PFSK-1 (cell line): ENCODE results near the gene CUL9. TPM values are rescaled to one million over a fixed set of nuclear protein-coding genes. Genes with fewer than 3 reads are reported as not detected.

Source experiments
- FOXP2 ChIP-seq: optimal IDR thresholded peaks from 2 replicates; pipeline ENCODE3; 2011; ENCODE audit warnings: borderline replicate concordance, control low read depth, inconsistent platforms; ENCODE audit not compliant: insufficient read depth; ENCODE audit errors: extremely low read length, extremely low read depth
- POLR2AphosphoS5 ChIP-seq: IDR thresholded peaks from 2 replicates; pipeline ENCODE4 v1.6.1; 2012; ENCODE audit warnings: low read depth, mild to moderate bottlenecking, control low read depth, low read length, moderate library complexity
- SIN3A ChIP-seq: IDR thresholded peaks from 2 replicates; pipeline ENCODE4 v1.6.1; 2012; ENCODE audit warnings: mild to moderate bottlenecking, low read length, moderate library complexity, borderline replicate concordance; ENCODE audit not compliant: insufficient read depth
- TAF1 ChIP-seq: IDR thresholded peaks from 2 replicates; pipeline ENCODE4 v1.6.1; 2012; ENCODE audit warnings: low read length, control low read depth, borderline replicate concordance; ENCODE audit not compliant: insufficient read depth
- polyA plus RNA-seq: library from polyadenylated mRNA; unstranded; fragments of >200 nt; gene quantifications from one replicate; pipeline ENCODE4 v1.2.1, GENCODE V29; 2012; ENCODE audit warnings: low read depth, missing spikeins; ENCODE audit not compliant: insufficient read length
- TF ChIP-seq, protein P1 (sequence below), 2 experiments: IDR thresholded peaks; 2 replicates each; pipeline versions ENCODE4 v1.6.1 to v1.8.0; 2011 to 2012; ENCODE audit warnings: low read depth in 2 of 2, low read length in 2 of 2, control low read depth in 1 of 2, inconsistent platforms in 1 of 2, mild to moderate bottlenecking in 1 of 2, moderate library complexity in 1 of 2; ENCODE audit not compliant: insufficient read depth in 1 of 2

Gene CUL9
- polyA plus RNA-seq = 46.3 TPM

- TF ChIP-seq TAF1 (0 out of 2 replicates have a peak, but pooled peaks have one; percentile 36), FOXP2 (no peak), SIN3A (peak; percentile 72; the same call in 1 of the 2 replicates), POLR2AphosphoS5 (peak; percentile 92)
- TF ChIP-seq, protein P1, sequence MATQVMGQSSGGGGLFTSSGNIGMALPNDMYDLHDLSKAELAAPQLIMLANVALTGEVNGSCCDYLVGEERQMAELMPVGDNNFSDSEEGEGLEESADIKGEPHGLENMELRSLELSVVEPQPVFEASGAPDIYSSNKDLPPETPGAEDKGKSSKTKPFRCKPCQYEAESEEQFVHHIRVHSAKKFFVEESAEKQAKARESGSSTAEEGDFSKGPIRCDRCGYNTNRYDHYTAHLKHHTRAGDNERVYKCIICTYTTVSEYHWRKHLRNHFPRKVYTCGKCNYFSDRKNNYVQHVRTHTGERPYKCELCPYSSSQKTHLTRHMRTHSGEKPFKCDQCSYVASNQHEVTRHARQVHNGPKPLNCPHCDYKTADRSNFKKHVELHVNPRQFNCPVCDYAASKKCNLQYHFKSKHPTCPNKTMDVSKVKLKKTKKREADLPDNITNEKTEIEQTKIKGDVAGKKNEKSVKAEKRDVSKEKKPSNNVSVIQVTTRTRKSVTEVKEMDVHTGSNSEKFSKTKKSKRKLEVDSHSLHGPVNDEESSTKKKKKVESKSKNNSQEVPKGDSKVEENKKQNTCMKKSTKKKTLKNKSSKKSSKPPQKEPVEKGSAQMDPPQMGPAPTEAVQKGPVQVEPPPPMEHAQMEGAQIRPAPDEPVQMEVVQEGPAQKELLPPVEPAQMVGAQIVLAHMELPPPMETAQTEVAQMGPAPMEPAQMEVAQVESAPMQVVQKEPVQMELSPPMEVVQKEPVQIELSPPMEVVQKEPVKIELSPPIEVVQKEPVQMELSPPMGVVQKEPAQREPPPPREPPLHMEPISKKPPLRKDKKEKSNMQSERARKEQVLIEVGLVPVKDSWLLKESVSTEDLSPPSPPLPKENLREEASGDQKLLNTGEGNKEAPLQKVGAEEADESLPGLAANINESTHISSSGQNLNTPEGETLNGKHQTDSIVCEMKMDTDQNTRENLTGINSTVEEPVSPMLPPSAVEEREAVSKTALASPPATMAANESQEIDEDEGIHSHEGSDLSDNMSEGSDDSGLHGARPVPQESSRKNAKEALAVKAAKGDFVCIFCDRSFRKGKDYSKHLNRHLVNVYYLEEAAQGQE (IDR thresholded peaks at IDR 0.05; ENCODE audit: insufficient read depth in 1 of 2, low read depth in 2 of 2, low read length in 2 of 2) = no peak; a peak in 2 of 4 replicates
These were observed at the start of gene CUL9 for GRCh38 chr6:43181942-43182860. TSS of gene CUL9 (plus strand) at chr6:43182196. CDS start at chr6:43184311, 2,115 bp downstream.

DNA sequence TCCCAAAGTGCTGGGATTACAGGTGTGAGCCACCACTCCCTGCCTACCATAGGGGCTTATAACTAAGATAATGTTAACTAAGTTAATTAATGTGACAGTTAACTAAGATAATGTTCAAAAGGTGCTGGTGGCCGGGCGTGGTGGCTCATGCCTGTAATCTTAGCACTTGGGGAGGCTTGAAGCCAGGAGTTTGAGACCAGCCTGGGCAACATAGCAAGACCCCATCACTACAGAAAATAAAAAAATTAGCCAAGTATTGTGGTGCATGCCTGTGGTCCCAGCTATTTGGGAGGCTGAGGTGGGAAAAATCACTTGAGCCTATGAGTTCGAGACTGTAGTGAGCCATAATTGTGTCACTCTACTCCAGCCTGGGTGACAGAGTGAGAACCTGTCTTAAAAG lies 43.7 kb upstream of the CUL9 start:
- TF ChIP-seq SIN3A = no peak
- TF ChIP-seq, protein P1 (IDR thresholded peaks at IDR 0.05; ENCODE audit: insufficient read depth in 1 of 2, low read depth in 2 of 2, low read length in 2 of 2) = no peak
- no peak for TF ChIP-seq FOXP2
- TF ChIP-seq TAF1 = no peak
- no peak for TF ChIP-seq POLR2AphosphoS5

DNA sequence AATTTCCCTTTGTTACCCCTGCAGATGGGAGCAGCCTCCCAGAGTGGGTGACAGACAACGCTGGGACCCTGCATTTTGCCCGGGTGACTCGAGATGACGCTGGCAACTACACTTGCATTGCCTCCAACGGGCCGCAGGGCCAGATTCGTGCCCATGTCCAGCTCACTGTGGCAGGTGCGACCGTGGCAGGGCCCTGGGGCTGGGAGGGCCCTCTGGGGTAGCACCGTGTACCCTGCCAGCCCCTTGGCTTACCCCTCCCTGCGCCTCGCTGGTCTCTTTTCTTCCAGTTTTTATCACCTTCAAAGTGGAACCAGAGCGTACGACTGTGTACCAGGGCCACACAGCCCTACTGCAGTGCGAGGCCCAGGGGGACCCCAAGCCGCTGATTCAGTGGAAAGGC lies 40.4 kb upstream of the CUL9 start:
- TF ChIP-seq TAF1 = no peak
- no peak for TF ChIP-seq POLR2AphosphoS5
- TF ChIP-seq SIN3A = no peak
- TF ChIP-seq, protein P1 (IDR thresholded peaks at IDR 0.05; ENCODE audit: insufficient read depth in 1 of 2, low read depth in 2 of 2, low read length in 2 of 2) = no peak
- no peak for TF ChIP-seq FOXP2

DNA sequence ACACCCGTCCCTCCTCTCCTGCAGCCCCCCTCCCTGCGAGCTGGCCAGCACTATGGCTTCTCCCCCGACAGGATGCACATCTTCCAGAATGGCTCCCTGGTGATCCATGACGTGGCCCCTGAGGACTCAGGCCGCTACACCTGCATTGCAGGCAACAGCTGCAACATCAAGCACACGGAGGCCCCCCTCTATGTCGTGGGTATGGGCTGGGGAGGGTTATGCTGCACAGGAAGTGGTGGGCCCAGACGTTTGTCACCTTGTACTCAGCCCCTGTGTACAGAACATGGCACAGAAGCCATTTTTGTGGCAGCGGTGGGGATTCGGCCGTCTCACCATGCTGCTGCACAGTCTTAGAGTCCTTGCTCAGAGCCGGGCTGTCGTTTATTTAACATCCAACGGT lies 39.9 kb upstream of the CUL9 start:
- TF ChIP-seq POLR2AphosphoS5 (no peak), TAF1 (no peak), FOXP2 (no peak), SIN3A (no peak)
- TF ChIP-seq, protein P1 (IDR thresholded peaks at IDR 0.05; ENCODE audit: insufficient read depth in 1 of 2, low read depth in 2 of 2, low read length in 2 of 2) = no peak
